Right lobe of liver (tissue), 4 donors: ENCODE measurements around the gene TYW1B.
"Not testable (repeated sequence)": the region's sequence is repeated elsewhere in the genome, so short reads cannot be mapped to it uniquely, and the experiment has no call there.

ENCODE experiments used
- POLR2A ChIP-seq: fragments of 450-650 bp; IDR thresholded peaks from one replicate; pipeline ENCODE4 v1.6.1; 2017; ENCODE audit warnings: antibody characterized with exemption, mild to moderate bottlenecking
- TF ChIP-seq, protein P1 (sequence below), 4 donors: fragments of 200-600 bp in 3 of 4; fragments of 450-650 bp in 1 of 4; IDR thresholded peaks; one replicate each; pipeline versions ENCODE4 v1.5.1 to v1.8.0; 2016 to 2022; ENCODE audit warnings: antibody characterized with exemption in 4 of 4, mild to moderate bottlenecking in 2 of 4
- donor health status: DM: no; HTN: no; CAD: no.
- donor health status: DM: no; HTN: no; CAD: no.
- donor health status: DM: no; HTN: yes; CAD: no.

- TF ChIP-seq, protein P1, sequence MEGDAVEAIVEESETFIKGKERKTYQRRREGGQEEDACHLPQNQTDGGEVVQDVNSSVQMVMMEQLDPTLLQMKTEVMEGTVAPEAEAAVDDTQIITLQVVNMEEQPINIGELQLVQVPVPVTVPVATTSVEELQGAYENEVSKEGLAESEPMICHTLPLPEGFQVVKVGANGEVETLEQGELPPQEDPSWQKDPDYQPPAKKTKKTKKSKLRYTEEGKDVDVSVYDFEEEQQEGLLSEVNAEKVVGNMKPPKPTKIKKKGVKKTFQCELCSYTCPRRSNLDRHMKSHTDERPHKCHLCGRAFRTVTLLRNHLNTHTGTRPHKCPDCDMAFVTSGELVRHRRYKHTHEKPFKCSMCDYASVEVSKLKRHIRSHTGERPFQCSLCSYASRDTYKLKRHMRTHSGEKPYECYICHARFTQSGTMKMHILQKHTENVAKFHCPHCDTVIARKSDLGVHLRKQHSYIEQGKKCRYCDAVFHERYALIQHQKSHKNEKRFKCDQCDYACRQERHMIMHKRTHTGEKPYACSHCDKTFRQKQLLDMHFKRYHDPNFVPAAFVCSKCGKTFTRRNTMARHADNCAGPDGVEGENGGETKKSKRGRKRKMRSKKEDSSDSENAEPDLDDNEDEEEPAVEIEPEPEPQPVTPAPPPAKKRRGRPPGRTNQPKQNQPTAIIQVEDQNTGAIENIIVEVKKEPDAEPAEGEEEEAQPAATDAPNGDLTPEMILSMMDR (IDR thresholded peaks at IDR 0.05): not testable (repeated sequence)
- not testable (repeated sequence) for TF ChIP-seq POLR2A
These were observed 132.5 kb downstream of the TYW1B start for GRCh38 chr7:72695482-72695881.
